ENCODE measurements around the gene ELN. TPM values are rescaled to one million over a fixed set of nuclear protein-coding genes. Genes with fewer than 3 reads are reported as not detected.
"Not testable (repeated sequence)": the region's sequence is repeated elsewhere in the genome, so short reads cannot be mapped to it uniquely, and the experiment has no call there.

The ELN gene
- total RNA-seq, 1 donor from 2014 or later, result 0.20 TPM

DNA sequence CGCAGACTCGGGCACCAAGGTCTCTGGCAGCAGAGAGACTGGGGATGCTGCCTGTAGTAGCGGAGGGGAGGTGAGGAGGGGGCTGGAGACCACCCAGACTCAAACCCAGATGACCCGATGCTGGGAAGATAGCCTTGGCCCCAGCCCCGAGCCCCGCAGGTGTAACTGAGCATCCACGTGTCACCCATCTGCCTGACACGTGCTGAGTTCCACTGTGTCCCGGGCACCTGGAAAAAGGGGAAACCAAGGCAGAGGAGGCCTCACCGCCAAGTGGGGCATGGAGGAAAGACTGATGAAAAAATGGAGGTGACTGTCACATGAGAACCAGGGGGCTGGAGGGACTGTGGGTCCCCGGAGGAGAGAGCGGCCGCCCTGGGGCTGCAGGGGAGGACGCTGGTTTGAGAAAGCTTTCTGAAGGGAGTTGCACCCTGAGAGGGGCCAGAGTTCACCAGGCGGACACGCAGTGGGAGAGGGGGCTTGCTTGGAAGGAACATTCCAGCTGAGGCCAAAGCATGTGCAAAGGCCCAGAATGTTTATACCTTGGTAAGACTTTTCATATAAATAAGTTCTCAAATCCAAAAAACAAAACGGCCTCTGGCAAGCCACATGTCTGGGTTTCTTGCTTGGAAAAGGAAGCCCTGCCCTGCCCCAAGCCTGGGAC lies 27.4 kb upstream of the ELN start:
- DNase-seq (ENCODE audit: low read depth, low spot score), result no peak

DNA sequence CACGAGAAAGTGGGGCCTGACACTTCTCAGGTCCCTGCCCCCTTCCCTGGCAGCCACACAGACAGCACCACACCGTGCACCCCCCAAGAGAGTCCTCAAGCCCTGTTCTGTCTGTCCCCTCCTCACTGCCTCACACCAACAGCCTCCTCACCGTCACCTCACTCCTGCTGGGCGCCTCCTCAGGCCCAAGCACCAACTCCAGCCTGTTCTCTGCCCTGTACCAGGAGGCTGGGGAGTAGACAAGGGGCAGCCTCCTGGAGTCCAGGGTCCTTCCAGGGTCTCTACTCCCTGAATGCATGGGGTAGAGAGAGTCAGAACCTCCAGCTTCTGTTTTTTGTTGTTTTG lies 26.9 kb upstream of the ELN start:
- DNase-seq (ENCODE audit: low read depth, low spot score), result no peak

DNA sequence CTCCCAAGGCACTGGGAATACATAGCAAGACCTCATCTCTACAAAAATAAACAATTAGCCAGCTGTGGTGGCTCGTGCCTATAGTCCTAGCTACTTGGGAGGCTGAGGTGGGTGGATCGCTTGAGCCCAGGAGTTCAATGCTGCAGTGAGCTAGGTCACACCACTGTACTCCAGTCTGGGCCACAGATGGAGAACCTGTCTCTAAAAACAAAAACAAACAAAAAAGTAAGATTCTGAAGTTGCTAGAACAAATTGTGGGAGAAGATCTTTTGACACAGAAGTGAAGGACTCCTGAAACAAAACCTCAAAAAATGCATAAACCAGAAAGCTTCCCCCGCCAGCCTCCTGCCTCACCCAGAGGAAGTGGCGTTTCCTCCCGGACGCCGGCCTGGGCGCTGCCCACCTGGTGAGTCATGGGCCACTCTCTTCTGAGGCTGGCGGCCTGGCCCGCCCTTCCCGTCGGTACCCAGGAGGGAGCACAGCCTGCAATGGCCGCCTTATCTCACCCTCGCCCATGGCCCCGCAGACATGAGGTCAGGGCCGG lies 25.4 kb upstream of the ELN start:
- peak; percentile 45 for DNase-seq (ENCODE audit: low read depth, low spot score)

DNA sequence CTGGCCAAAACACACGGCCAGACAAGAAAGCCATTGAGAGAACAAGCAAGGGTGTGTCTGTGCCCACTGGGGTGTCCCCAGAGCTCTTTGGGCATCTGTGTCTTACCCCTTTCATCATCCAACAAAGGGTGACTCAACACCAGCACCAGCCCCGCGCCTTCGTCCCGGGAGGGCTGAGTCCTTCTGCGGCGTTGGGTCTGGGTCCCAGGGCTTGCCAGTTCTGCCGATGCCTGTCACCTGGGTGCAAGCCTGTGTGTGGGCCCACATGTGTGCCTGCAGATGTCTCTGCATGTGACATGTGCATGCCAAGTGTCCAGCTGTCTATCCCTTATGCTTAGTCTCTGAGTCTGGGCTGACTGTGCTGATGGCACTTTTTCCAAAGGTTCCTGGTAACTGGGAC lies 24.4 kb upstream of the ELN start:
- DNase-seq (ENCODE audit: low read depth, low spot score), result no peak

DNA sequence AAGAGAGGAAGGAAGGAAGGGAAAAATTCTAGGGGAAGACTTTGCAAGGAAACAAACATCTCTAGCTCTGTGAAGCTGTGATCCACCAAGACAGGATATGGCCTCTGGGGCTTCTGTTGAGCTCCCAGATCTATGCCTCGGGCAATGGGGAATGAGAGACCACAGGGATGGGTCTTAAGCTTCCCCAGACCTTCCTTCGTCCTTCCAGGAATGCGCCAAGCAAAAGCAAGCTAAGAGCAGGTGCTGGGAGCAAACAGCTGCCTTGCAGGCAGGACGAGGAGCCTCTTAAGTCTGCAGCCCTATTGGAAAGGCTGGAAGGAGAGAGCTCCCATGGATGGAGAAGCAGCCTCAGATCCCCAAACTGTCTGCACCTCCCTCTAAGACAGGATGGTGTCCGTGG lies 21.9 kb upstream of the ELN start:
- DNase-seq (ENCODE audit: low read depth, low spot score), result no peak

DNA sequence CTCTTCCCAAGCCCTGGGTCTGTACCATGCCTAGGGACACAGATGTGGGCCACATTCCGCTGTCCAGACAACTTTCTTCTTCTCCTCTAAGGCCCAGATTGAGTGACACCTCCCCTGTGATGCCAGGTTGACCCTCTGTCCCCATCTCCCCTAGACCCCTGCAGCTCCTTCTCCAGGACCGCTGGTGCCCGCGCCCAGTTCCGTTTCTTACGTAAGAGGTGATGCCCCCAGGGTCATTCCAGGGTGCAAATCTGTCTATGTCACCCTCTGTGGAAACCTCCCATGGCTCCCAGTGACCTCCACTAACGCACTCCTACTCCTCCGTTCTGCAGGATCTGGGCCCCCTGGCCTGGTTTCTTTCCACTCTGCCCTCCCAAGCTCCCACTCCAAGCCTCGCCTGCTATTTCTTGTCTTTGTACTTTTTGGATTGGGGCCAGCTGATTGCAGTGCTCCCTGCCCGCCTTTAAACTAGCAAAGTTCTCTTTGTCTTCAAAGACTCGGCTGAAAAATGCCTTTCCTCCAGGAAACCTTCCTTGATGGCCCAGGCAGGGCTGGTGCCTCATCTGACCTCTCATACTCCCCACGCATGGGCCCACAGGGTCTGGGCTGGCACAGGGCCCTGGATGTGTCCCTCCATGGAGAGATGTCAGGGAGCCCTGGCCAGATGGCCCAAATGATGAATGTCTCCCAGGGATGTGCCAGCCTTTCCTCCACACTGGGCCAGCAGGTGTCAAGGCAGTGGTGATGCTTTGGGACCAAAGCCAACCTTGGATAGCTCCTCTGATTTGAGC lies 21.3 kb upstream of the ELN start:
- DNase-seq (ENCODE audit: low read depth, low spot score), result no peak

DNA sequence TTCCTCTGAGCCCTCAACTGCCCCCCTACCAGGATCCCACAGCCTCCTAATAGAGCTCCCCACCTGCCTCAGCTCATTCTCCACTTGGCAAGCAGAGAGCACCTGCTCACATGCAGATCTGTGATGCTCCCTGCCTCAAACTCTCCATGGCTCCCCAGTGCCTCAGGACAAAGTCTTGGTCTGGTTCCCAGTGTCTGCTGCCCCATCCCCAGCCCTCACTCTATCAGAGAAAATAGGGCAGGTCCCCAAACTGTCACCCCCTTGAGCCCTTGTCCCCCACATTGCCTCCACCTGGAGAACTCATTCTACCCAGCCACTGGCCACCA lies 20.8 kb upstream of the ELN start:
- no peak for DNase-seq (ENCODE audit: low read depth, low spot score)

DNA sequence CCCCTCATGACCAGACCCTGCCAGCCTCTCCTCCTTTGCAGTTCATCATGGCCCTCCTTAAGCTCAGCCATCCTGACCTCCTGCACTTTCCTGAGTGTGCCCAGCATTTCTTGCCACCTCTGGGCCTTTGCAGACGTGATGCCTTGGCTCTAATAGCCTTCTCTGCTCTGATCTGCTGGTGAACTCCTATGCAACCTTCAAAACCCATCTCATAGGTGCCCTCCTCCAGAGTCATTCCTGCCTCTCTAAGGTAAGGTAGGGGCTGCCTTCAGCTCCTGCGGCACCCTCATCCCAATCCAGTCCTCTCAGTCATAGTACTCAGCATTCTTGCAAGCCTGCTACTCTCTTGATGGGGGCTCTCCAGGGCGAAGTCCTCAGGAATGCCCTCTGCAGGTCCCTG lies 19.3 kb upstream of the ELN start:
- no peak for DNase-seq (ENCODE audit: low read depth, low spot score)

DNA sequence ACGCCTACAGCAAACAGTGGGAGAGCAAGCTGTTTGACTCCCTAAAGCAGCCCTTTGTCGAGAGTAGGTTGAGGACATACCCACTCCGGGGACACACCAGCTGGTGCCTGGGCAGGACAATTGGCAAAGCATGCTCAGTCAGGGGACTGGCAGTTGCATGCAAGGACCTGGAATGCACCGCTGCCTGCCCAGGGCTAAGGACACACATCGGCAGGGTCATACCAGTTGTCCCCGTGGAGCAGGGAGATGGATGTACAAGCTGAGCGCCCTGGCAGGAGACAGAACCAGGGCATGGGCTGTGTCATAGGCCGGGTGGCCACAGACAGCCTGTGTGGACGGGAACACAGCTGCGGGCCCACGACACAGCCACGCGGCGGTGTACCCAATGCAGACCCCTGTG lies 18.3 kb upstream of the ELN start:
- DNase-seq (ENCODE audit: low read depth, low spot score), result no peak

DNA sequence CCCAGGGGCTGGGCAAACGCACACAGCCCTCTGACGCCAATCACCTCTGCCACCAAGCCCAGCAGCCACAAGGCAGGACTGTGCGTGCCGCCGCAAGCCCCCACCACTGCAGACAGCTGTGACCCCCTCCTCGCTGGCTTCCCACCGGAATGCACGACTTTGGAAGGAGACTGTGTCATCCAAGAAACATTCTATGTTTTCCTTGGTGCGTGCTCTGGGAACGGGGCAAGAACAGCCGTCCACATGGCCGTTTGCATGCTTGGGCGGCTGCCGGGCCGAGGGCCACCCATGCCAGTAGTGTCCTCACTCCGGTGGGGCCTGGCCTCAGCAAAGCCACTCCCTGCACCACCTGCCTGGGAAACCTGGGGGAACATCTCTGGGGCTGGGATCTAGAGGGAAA lies 17.6 kb upstream of the ELN start:
- no peak for DNase-seq (ENCODE audit: low read depth, low spot score)

DNA sequence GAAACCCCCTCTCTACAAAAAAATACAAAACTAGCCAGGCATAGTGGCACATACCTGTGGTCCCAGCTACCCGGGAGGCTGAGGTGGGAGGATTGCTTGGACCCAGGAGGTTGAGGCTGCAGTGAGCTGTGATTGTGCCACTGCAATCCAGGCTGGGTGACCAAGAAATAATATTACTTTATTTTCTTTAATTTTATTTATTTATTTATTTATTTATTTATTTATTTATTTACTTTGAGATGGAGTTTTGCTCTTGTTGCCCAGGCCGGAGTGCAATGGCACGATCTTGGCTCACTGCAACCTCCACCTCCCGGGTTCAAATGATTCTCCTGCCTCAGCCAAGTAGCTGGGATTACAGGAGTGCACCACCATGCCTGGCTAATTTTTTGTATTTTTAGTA lies 16.6 kb upstream of the ELN start:
- DNase-seq (ENCODE audit: low read depth, low spot score), result not testable (repeated sequence)

DNA sequence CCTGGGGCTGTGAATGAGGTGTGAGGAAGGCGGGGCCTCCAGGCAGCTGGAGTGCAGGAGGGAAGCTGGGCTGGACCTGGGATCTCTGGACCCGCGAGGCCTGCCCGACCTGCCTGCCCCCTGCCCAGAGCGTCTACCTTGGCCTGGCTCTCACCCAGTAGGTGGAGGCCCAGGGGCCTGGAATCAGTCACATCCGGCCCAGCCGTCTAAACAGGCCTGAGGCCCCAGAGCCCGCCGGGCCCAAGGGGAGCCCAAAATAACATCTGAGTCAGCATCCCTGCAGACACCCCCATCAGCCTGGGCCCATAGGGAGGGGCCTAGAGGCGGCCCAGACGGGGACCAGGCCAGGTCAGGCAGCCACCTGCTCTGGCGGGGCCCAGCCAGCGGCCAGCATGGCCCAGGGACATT lies 15.1 kb upstream of the ELN start:
- DNase-seq (ENCODE audit: low read depth, low spot score), result no peak

DNA sequence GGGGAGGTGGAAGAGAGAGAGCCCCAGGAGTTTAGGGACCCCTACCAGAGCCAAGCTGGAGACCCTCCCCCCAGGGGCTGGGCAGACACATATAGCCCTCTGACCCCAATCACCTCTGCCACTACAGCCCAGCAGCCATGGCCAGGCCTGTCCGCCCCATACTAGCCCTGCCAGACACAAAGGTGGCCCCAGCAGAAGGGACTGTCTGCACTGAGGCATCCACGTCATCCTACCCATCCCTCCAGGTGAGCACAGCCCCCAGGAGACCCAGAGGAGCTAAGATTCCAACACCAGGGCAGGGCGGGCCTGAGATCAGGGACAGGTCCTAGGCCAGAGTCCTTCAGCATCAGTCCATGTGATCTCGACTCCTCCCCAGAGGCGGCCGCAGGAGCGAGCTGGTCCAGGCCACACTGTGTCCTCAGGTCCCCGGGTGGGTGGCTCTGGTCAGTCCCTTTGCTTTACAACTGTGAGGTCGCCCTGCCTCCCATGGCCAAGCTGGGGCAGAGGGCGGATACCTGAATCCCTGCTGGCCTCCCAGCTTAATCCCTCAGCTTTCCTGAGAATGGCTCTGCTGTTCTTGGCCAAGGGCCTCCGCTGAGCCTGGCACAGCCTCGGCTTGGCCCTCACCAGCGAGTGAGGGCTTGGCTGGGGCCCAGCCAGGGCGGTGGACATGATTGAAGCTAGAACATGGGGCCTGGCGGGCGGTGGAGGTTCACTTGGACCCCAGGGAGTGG lies 14.3 kb upstream of the ELN start:
- no peak for DNase-seq (ENCODE audit: low read depth, low spot score)

DNA sequence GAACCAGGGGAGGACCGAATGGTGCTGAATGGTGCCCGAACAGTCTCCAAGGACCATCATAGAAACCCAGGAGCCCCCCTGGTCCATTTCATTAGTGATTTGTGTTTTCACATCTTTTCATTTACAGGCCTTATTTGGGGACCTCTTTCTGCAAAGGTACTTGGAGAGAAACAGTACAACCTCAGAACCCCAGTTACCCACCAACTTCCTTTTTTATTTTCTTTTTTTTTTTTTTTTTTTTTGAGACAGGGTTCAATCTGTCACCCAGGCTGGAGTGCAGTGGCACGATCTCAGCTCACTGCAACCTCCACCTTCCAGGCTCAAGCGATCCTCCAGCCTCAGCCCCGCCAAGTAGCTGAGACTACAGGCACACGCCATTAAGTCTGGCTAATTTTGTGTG lies 13.0 kb upstream of the ELN start:
- no peak for DNase-seq (ENCODE audit: low read depth, low spot score)

DNA sequence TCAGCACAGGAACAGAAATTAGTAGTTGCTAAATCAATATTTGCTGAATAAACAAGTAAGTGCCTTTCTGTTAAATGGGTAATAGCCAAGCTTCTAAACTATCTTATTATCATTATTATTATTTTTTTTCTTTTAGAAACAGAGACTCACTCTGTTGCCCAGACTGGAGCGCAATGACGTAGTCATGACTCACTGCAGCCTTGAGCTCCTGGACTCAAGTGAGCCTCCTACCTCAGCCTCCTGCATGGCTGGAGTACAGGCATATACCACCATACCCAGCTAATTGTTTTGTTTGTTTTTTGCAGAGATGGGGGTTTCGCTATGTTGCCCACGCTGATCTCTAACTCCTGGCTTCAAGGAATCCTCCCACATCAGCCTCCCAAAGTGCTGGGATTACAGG lies 12.3 kb upstream of the ELN start:
- DNase-seq (ENCODE audit: low read depth, low spot score), result no peak

DNA sequence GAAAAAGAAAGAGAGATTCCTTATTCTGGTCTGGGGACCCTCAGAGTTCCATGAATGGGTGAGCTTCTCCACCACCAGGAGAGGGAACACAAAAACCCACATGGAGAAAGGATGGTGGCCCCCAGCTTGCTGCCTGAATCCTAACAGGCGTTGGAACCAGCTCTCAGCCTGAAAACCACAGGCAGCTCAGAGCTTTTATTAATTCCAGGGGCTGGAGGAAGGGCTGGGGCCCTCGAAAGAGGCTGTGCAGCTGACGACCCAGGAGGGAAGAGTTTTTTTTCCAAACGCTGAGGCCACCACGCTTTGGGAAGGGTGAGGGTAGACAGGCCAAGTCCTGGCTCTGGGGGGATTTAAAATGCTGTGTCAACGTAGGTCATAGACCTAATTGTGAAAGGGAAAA lies 10.8 kb upstream of the ELN start:
- DNase-seq (ENCODE audit: low read depth, low spot score), result no peak

DNA sequence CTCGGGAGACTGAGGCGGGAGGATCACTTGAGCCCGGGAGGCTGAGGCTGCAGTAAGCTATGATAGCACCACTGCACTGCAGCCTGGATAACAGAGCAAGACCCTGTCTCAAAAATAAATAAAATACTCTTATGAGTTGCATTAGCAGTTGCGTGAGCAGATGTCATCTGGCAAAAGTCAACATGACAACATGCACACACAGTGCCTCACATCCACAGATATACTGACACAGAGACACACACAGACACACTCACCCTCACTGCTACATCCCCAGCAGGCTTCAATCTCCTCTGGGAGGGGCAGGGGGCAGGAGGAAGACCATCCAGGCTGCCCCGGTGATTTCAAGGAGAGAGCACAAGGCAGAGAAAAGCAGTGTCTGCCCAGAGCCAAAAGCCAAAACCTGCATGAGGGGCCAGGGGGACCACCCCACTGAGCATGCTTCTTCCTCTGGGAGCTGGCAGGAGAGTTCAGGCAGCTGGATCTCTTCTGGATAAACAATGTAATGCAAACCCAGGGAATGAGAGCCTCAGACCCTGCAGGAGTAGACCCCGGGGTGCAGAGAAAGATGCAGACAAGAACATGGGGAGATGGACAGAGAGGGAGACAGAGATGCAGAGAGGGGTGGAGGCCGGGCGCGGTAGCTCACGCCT lies 9.6 kb upstream of the ELN start:
- no peak for DNase-seq (ENCODE audit: low read depth, low spot score)

DNA sequence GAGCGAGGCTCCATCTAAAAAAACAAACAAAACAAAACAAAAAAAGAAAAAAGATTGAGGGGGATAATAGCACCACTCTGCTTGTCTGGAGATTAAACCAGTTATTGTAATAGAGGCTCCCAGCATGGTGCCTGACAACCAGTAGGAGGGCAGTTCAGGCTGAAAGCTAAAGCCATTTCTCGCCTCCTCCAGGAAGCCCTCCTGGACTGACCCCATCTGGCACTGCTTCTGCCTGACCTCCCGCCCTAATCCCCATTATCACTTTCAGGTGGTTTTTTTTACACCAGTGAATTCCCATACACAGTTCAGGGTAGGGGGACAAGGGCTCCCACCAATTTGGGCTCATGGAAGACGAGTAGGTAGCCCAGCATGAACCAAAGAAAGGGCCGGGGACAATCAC lies 8.8 kb upstream of the ELN start:
- no peak for DNase-seq (ENCODE audit: low read depth, low spot score)

DNA sequence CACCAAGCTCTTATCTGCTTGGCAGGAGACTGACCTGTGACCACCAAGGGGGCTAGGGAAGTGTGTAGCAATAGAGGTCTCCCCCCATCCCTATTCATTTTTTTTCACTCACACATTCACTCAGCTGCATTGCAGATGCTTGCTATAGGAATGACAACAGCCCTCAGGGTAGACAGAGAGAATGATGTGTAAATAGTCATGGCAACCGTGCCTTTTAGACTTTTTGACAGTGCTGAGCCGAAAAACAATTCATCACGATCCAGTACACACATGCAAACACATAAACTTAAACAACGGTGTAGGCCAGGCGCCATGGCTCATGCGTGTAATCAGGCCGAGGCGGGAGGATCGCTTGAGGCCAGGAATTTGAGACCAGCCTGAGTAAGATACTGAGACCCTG lies 7.6 kb upstream of the ELN start:
- DNase-seq (ENCODE audit: low read depth, low spot score), result no peak

DNA sequence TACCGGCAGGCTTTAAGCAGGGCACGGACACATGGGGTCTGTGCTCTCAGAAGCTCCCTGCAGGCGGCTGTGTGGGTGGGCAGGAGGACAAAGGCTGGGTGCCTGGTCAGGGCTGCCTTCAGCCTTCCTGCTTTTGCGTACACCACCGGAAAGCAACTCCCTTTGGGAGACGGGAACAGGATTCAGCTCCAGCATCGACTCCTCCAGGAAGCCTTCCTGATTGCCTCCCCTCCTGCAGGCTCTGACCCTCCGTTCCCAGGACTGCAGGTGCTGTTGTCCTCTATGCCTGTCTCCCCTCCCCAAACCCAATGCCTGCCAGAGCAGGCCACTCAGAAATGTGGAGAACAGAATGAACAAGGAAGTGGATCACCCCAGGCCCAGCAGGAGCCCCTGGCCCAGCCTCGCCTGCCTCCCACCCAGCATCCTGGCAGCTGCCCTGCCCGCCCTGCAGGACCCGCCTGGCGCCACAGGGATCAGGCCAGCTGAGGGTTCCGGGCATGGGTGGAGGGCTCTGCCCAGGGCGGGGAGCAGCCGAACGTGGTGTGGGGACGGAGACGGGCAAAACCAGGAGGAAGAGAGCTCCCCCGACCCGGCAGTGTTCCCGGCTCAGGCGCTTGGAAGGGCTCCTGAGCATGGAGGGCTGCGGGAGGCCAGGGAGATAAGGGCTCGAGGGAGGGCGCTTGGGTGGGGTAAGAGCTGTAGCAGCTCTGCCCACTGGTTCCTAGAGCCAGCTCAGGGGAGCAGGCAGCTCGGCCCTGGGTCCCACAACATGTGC lies 6.2 kb upstream of the ELN start:
- DNase-seq (ENCODE audit: low read depth, low spot score), result no peak

DNA sequence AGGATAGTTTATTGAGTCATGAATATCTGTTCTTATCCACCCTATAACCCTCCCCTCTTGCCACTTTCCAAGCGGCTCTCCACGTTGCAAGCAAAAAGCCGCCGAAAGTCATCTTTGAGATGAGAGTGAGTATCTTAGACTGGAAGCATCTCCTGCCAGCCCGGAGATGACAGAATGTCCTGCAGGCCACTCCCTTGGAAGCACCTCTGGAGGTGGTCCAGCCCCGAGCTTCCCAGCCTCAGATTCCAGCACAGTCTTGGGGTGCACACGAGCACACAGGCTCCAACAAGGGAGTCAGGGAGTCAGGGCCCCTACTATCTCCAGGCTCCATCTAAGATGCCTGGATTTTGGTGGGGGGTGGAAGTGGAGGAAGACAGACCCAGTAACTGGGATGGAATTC lies 5.5 kb upstream of the ELN start:
- DNase-seq (ENCODE audit: low read depth, low spot score), result no peak
